GM12878 (cell line): ENCODE data around the gene AQP2. TPM values are rescaled to one million over a fixed set of nuclear protein-coding genes. Genes with fewer than 3 reads are reported as not detected.

ENCODE experiments used
- ATAC-seq: fragments of 200-7000 bp; cut with Tn5 transposase; 3 replicates; pipeline ENCODE4 v1.9.1; 2020; ENCODE audit warnings: mild to moderate bottlenecking, moderate library complexity
- BruUV-seq: library from RNA; stranded (reverse); fragments of 400-500 nt; replicated peaks from 2 replicates; lab custom pipeline; 2021; lab: Mats Ljungman, UMichigan
- CTCF ChIA-PET: fragments of 300-600 bp; sonication (Branson Sonifier 250); formaldehyde crosslinking; extraction: SDS; loops from one replicate; lab custom pipeline; 2021; ENCODE audit warnings: inconsistent platforms; lab: Yijun Ruan, JAX
- POLR2A ChIA-PET: fragments of 350-600 bp; formaldehyde crosslinking; extraction: SDS; loops from one replicate; lab custom pipeline; 2021; ENCODE audit warnings: inconsistent platforms; lab: Charles Lee
- RAD21 ChIA-PET: fragments of 300-600 bp; sonication (Branson Sonifier 250); formaldehyde crosslinking; loops from one replicate; lab custom pipeline; 2023; ENCODE audit warnings: antibody characterized with exemption; ENCODE audit not compliant: unreplicated experiment; lab: Charles Lee
- SMC1A ChIA-PET: fragments of 300-600 bp; sonication (Branson Sonifier 250); formaldehyde crosslinking; loops from one replicate; lab custom pipeline; 2023; ENCODE audit not compliant: unreplicated experiment, uncharacterized antibody; lab: Charles Lee
- DNase-seq: peaks from one replicate; pipeline ENCODE4 v3.0.0-alpha.2; 2011; ENCODE audit warnings: low read depth, low spot score
- FAIRE-seq: peaks from 3 replicates; lab custom pipeline; 2011; peaks lifted over from hg19 to GRCh38; lab: Jason Lieb, UNC
- H2AFZ ChIP-seq: 2 replicates; pipeline ENCODE4 v1.6.0; 2011; ENCODE audit warnings: low read depth, low read length, control low read depth; ENCODE audit not compliant: control insufficient read depth
- H3K27ac ChIP-seq: 2 replicates; pipeline ENCODE4 v1.5.1; 2011; ENCODE audit warnings: control low read depth; ENCODE audit not compliant: control insufficient read depth, insufficient read depth
- H3K27me3 ChIP-seq, 2 experiments: replicated peaks in 1 of 2; 2 replicates each; pipeline versions ENCODE4 v1.6.0 to v1.6.1; 2011; ENCODE audit warnings: low read length in 1 of 2; ENCODE audit not compliant: control insufficient read depth in 2 of 2, insufficient read depth in 2 of 2
- H3K36me3 ChIP-seq, 2 experiments: 2 replicates each; pipeline ENCODE4 v1.5.1; 2011; ENCODE audit warnings: low read length in 1 of 2; ENCODE audit not compliant: control insufficient read depth in 2 of 2, insufficient read depth in 2 of 2
- H3K4me1 ChIP-seq: 2 replicates; pipeline ENCODE4 v1.6.1; 2011; ENCODE audit warnings: mild to moderate bottlenecking, low read length, moderate library complexity, mixed read lengths; ENCODE audit not compliant: control insufficient read depth, insufficient read depth
- H3K4me2 ChIP-seq: 2 replicates; pipeline ENCODE4 v1.6.0; 2011; ENCODE audit warnings: control low read depth; ENCODE audit not compliant: control insufficient read depth, insufficient read depth
- H3K4me3 ChIP-seq: fragments of 200-600 bp; sonication (generic); 2 replicates; pipeline ENCODE4 v1.5.1; 2016
- H3K79me2 ChIP-seq: 2 replicates; pipeline ENCODE4 v1.6.0; 2011; ENCODE audit warnings: low read length; ENCODE audit not compliant: control insufficient read depth, insufficient read depth
- H3K9ac ChIP-seq: 2 replicates; pipeline ENCODE4 v1.8.0; 2011; ENCODE audit warnings: low read length, control low read depth, mixed read lengths; ENCODE audit not compliant: control insufficient read depth, insufficient read depth
- H3K9me3 ChIP-seq: replicated peaks from 3 replicates; pipeline ENCODE4 v1.5.1; 2011; ENCODE audit warnings: mild to moderate bottlenecking, low read length; ENCODE audit not compliant: control insufficient read depth, insufficient read depth
- H4K20me1 ChIP-seq: 2 replicates; pipeline ENCODE4 v1.6.0; 2011; ENCODE audit not compliant: control insufficient read depth, insufficient read depth
- LARP7 ChIP-seq: fragments of 450-650 bp; IDR thresholded peaks from 2 replicates; pipeline ENCODE4 v1.6.1; 2017; ENCODE audit warnings: mild to moderate bottlenecking
- NR2C2 ChIP-seq: IDR thresholded peaks from 2 replicates; pipeline ENCODE4 v1.6.1; 2011; ENCODE audit warnings: borderline replicate concordance, low read depth; ENCODE audit not compliant: control insufficient read depth, insufficient read length
- NRF1 ChIP-seq: conservative IDR thresholded peaks from 2 replicates; pipeline ENCODE4 v1.6.1; 2011; ENCODE audit warnings: mild to moderate bottlenecking, low read depth, low read length, improper control_type of control experiment
- SREBF2 ChIP-seq: IDR thresholded peaks from 2 replicates; pipeline ENCODE4 v1.6.1; 2012; ENCODE audit warnings: mild to moderate bottlenecking, low read length
- TCF7 ChIP-seq: IDR thresholded peaks from 2 replicates; pipeline ENCODE4 v1.6.1; 2014; ENCODE audit warnings: antibody characterized with exemption, borderline replicate concordance
- YBX1 ChIP-seq: fragments of 450-650 bp; IDR thresholded peaks from 2 replicates; pipeline ENCODE4 v1.6.1; 2016; ENCODE audit warnings: antibody characterized with exemption
- YY1 ChIP-seq: IDR thresholded peaks from 2 replicates; pipeline ENCODE4 v1.6.1; 2011; ENCODE audit warnings: low read depth, mild to moderate bottlenecking, low read length
- WGBS: methylation state at CpG from one replicate; pipeline ENCODE4 v1.1.6; 2016; ENCODE audit warnings: low lambda C conversion rate; ENCODE audit not compliant: insufficient replicate concordance, insufficient coverage; ENCODE audit errors: missing lambda C conversion rate; 5-methylcytosine and 5-hydroxymethylcytosine counted together
- in situ Hi-C: fragments of 300-500 bp; cut with MboI; formaldehyde crosslinking; loops from 9 replicates; pipeline ENCODE4 v1.14.3; 2018; ENCODE audit warnings: mixed read lengths
- intact Hi-C: fragments of 100-400 bp; cut with micrococcal nuclease; formaldehyde crosslinking; loops from one replicate; pipeline ENCODE4 v1.14.2; 2022; ENCODE audit not compliant: unreplicated experiment
- polyA plus RNA-seq, 11 experiments: library from polyadenylated mRNA; depleted of rRNA in 4 of 11; unstranded in 6 of 11; stranded (reverse) in 5 of 11; fragments of >200 nt; fragmentation: Nextera tagmentation in 4 of 11; fragmentation: Illumina TruSeq in 1 of 11; extraction: Ambion mirVana in 4 of 11; extraction: Trizol in 1 of 11; gene quantifications; 1 replicate in 1 of 11; 2 replicates in 10 of 11; pipeline versions ENCODE4 v1.2.1 to v1.2.3, GENCODE V29; 2011 to 2016; ENCODE audit warnings: inconsistent platforms in 2 of 11, missing spikeins in 2 of 11, low read depth in 1 of 11
- total RNA-seq, 4 experiments: library from RNA; depleted of rRNA in 3 of 4; stranded (reverse); fragments of >200 nt in 3 of 4; fragmentation: Illumina TruSeq in 1 of 4; extraction: Trizol in 1 of 4; gene quantifications; 2 replicates each; pipeline versions ENCODE4 v1.2.1 to v1.2.3, GENCODE V29; 2013 to 2021
- TF ChIP-seq, protein P1 (sequence below): fragments of 450-650 bp; formaldehyde crosslinking; IDR thresholded peaks from 2 replicates; pipeline ENCODE4 v1.4.0; 2022; ENCODE audit warnings: mild to moderate bottlenecking, moderate library complexity
- TF ChIP-seq, protein P2 (sequence below): fragments of 450-650 bp; IDR thresholded peaks from 2 replicates; pipeline ENCODE4 v1.6.1; 2017; ENCODE audit warnings: mild to moderate bottlenecking
- TF ChIP-seq, protein P3 (sequence below): IDR thresholded peaks from 2 replicates; pipeline ENCODE4 v1.6.1; 2011; ENCODE audit warnings: low read depth, low read length, improper control_type of control experiment, borderline replicate concordance
- TF ChIP-seq, protein P4 (sequence below): IDR thresholded peaks from 2 replicates; pipeline ENCODE4 v1.6.1; 2012; ENCODE audit warnings: improper control_type of control experiment, low read depth, low read length; ENCODE audit not compliant: insufficient replicate concordance

The AQP2 gene
- total and polyA plus RNA-seq, 10 of the 15 experiments (the other 5 are each of a cell fraction or from before 2014, with no cell fraction given) = not detected

DNA sequence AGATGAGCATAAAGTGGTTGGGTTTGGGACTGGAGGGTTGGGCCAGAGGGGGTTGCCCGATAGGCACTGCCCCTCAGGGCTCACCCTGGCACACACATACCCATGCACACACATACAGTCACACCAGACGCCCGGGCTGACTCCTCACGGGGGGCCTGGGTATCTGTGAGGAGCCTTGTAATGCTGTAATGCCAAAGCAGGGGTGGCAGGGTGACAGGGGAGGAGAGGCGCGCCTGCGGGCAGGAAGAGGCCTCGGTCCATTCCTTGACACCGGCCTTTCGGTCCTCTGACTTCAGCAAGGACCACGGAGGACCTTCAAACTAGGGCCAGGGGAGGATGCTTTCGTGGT lies 47.2 kb upstream of the AQP2 start (continued):
- TF ChIP-seq, protein P1, sequence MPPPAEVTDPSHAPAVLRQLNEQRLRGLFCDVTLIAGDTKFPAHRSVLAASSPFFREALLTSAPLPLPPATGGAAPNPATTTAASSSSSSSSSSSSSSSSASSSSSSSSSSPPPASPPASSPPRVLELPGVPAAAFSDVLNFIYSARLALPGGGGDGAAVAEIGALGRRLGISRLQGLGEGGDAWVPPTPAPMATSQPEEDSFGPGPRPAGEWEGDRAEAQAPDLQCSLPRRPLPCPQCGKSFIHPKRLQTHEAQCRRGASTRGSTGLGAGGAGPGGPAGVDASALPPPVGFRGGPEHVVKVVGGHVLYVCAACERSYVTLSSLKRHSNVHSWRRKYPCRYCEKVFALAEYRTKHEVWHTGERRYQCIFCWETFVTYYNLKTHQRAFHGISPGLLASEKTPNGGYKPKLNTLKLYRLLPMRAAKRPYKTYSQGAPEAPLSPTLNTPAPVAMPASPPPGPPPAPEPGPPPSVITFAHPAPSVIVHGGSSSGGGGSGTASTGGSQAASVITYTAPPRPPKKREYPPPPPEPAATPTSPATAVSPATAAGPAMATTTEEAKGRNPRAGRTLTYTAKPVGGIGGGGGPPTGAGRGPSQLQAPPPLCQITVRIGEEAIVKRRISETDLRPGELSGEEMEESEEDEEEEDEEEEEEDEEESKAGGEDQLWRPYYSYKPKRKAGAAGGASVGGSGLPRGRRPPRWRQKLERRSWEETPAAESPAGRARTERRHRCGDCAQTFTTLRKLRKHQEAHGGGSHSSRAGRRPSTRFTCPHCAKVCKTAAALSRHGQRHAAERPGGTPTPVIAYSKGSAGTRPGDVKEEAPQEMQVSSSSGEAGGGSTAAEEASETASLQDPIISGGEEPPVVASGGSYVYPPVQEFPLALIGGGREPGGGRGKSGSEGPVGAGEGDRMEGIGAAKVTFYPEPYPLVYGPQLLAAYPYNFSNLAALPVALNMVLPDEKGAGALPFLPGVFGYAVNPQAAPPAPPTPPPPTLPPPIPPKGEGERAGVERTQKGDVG (CRISPR knock-in tag) = no peak
- TF ChIP-seq NR2C2 = no peak
- TF ChIP-seq, protein P2, sequence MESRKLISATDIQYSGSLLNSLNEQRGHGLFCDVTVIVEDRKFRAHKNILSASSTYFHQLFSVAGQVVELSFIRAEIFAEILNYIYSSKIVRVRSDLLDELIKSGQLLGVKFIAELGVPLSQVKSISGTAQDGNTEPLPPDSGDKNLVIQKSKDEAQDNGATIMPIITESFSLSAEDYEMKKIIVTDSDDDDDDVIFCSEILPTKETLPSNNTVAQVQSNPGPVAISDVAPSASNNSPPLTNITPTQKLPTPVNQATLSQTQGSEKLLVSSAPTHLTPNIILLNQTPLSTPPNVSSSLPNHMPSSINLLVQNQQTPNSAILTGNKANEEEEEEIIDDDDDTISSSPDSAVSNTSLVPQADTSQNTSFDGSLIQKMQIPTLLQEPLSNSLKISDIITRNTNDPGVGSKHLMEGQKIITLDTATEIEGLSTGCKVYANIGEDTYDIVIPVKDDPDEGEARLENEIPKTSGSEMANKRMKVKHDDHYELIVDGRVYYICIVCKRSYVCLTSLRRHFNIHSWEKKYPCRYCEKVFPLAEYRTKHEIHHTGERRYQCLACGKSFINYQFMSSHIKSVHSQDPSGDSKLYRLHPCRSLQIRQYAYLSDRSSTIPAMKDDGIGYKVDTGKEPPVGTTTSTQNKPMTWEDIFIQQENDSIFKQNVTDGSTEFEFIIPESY = no peak
- TF ChIP-seq SREBF2 = no peak
- TF ChIP-seq, all 136 proteins: peak for 0

DNA sequence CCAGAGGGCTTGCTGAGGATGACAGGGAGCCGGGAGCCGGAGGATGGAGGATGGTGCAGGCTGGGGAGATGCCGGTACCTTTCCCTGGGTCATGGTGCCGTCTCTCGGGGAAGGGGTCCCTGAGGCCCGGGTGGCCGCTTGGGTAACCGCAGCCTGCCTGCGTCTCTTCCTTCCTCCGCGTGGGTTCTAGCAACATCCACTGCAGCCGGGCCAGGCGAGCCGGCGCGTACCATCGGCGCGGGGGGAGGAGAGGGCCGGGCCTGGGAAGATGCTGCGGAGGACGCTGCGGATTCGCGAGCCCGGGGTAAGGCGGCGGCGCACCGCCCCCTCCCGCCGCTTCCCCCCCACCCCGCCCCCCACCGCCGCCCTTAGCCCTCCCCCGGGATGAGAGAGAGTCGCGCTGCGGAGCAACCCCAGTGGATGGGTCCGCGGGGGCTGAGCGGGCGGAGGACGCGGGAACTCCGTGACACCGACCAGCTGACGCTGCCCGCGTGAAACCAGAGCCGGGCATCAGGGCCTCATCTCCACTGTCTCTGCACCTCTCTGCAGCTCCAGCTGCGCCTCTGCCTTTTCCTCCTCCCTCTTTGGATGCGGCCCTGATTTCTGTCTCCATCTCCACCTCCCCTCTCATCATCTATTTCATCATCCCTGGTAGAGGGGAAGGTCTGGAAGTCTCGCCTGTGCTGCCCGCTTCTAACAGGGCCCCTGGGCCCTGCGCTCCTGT lies 46.7 kb upstream of the AQP2 start, which contains the start of gene FAIM2:
Gene FAIM2, minus strand, starts transcription at position 201 of the 724 bp plus-strand sequence. Its CDS starts 108 bp downstream, at position 93.
- Histone ChIP-seq H3K9ac (no peak within 1 kb of the TSS), H3K9me3 (no peaks in the 10 kb centered on the region), H3K27me3 (peaks cover 6 to 8% of the 10 kb centered on the region in 2 experiments), H3K4me1 (no peaks in the 10 kb centered on the region), H3K27ac (no peak within 1 kb of the TSS), H3K79me2 (no peaks in the 10 kb centered on the region), H3K36me3 (no peaks in the 10 kb centered on the region), H3K4me2 (peak within 1 kb of the TSS; percentile 33; the same call in 1 of the 2 replicates), H4K20me1 (no peaks in the 10 kb centered on the region), H3K4me3 (no peak within 1 kb of the TSS), H2AFZ (no peak within 1 kb of the TSS)
- ChIA-PET SMC1A (no interaction called here), CTCF (interaction anchor here (2.3 kb wide), 1 partner anchor 42 kb away, joined by 7 read pairs; no protein-coding TSS in a partner anchor), RAD21 (no interaction called here), POLR2A (no interaction called here)
- DNase-seq (no peak), FAIRE-seq (no peak), ATAC-seq (peak; percentile 59)
- TF ChIP-seq LARP7 (no peak), TCF7 (no peak), YBX1 (no peak), NRF1 (no peak), YY1 (no peak)
- TF ChIP-seq, protein P3, sequence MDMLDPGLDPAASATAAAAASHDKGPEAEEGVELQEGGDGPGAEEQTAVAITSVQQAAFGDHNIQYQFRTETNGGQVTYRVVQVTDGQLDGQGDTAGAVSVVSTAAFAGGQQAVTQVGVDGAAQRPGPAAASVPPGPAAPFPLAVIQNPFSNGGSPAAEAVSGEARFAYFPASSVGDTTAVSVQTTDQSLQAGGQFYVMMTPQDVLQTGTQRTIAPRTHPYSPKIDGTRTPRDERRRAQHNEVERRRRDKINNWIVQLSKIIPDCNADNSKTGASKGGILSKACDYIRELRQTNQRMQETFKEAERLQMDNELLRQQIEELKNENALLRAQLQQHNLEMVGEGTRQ = no peak
- TF ChIP-seq, protein P4, sequence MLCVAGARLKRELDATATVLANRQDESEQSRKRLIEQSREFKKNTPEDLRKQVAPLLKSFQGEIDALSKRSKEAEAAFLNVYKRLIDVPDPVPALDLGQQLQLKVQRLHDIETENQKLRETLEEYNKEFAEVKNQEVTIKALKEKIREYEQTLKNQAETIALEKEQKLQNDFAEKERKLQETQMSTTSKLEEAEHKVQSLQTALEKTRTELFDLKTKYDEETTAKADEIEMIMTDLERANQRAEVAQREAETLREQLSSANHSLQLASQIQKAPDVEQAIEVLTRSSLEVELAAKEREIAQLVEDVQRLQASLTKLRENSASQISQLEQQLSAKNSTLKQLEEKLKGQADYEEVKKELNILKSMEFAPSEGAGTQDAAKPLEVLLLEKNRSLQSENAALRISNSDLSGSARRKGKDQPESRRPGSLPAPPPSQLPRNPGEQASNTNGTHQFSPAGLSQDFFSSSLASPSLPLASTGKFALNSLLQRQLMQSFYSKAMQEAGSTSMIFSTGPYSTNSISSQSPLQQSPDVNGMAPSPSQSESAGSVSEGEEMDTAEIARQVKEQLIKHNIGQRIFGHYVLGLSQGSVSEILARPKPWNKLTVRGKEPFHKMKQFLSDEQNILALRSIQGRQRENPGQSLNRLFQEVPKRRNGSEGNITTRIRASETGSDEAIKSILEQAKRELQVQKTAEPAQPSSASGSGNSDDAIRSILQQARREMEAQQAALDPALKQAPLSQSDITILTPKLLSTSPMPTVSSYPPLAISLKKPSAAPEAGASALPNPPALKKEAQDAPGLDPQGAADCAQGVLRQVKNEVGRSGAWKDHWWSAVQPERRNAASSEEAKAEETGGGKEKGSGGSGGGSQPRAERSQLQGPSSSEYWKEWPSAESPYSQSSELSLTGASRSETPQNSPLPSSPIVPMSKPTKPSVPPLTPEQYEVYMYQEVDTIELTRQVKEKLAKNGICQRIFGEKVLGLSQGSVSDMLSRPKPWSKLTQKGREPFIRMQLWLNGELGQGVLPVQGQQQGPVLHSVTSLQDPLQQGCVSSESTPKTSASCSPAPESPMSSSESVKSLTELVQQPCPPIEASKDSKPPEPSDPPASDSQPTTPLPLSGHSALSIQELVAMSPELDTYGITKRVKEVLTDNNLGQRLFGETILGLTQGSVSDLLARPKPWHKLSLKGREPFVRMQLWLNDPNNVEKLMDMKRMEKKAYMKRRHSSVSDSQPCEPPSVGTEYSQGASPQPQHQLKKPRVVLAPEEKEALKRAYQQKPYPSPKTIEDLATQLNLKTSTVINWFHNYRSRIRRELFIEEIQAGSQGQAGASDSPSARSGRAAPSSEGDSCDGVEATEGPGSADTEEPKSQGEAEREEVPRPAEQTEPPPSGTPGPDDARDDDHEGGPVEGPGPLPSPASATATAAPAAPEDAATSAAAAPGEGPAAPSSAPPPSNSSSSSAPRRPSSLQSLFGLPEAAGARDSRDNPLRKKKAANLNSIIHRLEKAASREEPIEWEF = no peak
- in situ Hi-C loops = no loop called here
- WGBS = 14% methylated on average over 21 of the region's 56 CpGs
- BruUV-seq = no TSS peak
- intact Hi-C loops = no loop called here
